COLO668 (cell line): ENCODE data around the gene LCN12.

Source experiments
- DNase-seq: peaks from one replicate; lab custom pipeline; 2025; ENCODE audit not compliant: unreplicated experiment; lab: John Stamatoyannopoulos, UW

Gene LCN12

DNA sequence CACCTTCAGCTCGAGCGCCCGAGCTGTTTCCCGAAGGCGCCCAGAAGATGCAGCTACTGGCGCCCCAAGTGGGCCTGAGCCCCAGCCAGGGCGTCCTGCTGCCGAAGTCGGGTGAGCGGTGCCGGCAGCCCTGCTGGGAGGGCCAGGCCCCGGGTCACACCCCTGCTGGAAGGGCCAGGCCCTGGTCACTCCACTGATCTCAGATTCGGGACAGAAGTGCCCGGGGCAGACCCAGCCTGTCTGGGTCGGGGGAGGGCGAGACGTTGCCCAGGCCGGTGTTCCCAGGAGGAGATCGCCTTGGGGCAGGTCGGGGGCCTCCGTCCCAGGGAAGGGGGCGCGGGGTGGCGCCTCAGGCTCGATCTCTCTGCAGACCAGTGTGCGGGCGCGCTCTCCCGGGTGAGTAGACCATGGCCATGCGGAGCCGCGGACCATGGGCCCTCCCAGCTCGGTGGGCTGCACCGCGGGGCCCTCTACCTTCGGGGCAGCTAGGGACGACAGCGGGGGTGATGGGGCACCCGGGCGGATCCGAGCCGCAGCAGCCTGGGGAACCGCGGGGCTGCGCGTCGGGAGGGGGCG lies 33.0 kb downstream of the LCN12 start:
- DNase-seq = no peak

DNA sequence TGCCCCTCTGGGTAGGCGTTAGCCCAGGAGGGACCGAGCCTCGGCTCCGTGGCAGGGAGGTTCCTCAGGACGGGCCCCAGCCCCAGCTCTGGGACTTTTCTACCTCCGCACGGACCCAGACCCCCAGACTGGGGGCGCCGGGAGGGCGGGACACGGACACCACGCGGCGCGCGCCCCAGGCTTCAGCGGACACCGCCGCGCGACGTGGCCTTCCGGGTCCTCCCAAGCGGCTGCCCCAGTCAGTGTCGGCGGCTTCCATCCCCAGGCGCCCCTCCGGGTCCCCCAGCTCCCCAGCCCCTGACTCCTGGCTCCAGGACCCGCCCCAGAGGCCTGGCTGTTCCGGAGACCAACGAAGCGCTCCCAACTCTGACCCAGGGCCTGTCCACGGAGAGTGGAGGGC lies 33.8 kb downstream of the LCN12 start:
- DNase-seq = no peak

DNA sequence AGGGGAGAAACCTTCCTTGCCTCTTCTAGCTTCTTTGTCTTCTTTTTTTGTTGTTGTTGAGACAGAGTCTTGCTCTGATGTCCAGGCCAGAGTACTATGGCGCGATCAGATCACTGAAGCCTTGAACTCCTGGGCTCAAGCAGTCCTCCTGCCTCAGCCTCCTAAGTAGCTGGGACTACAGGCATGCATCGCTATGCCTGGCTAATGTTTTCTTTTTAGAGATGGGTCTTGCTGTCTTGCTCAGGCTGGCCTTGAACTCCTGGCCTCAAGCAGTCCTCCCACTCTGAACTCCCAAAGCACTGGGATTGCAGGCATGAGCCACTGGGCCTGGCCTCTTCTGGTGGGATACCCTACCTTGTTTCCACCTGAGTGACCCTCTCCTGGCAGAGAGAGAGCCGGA lies 36.8 kb downstream of the LCN12 start:
- DNase-seq = no peak

DNA sequence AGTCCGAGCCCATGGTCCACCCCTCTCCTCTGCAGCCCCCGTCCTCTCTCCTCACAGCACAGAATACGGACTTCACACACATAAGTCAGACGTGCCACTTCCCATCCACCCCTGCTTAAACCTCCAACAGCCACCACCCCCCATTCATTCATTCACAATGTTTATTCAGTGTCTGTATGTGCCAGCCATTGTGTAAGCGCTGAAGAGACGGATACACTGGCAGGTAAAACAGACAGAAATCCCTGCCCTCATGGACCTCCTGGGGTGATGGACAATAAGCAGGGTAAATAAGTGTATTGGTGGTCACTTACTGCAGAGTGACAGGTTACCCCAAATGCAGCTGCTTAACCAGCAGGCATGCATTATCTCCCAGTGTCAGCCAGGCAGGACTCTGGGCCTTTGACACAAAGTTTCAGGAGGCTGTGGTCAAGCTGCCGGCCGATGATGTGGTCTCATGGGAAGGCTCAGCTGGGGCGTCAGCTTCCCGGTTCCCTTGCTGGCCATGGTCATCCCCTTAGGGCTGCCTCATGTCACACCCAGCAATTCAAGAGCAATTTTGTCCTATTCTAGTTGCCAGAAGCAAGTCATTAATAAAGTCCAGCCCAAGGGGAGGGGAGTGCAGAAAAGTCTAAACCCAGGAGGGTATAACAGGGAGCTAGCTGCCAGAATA lies 38.3 kb downstream of the LCN12 start:
- peak; percentile 81 for DNase-seq

DNA sequence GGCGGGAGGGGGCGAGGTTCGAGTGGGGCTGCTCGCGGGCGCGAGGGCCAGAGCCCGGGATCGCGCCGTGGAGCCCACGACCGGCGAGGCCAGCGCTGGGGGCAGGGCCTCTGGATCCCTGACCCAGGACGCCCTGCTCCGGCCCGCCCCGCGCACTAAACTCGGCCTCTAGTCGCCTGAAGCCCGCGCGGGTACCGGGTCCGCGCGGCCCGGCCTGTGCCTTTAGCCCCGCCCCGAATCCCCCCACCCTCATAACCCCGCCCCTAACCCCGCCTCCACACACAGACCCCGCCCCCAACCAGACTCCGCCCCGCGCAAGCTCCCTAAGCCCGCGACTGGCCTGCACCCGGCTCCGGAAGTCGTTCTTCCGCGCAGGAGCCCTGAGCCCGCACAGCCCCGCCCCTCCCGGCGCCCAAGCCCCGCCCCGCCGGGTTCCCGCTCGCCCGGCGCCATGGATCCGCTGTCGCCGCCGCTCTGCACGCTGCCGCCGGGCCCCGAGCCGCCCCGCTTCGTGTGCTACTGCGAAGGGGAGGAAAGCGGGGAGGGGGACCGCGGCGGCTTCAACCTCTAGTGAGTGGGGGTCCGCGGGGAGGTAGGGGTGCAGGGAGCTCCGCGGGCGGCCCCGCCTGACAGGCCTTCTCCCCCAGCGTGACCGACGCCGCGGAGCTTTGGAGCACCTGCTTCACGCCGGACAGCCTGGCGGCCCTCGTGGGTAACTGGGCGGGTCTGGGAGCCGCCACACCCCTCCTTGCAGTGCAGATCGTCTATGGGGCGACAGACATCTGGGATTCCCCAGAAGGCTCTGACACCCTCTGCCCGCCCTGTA lies 40.1 kb downstream of the LCN12 start, which contains the start of gene PAXX:
Gene PAXX (plus strand): TSS at position 430 of the 826 bp plus-strand sequence. CDS start 22 bp downstream, at position 452.
- peak; percentile 94 for DNase-seq

DNA sequence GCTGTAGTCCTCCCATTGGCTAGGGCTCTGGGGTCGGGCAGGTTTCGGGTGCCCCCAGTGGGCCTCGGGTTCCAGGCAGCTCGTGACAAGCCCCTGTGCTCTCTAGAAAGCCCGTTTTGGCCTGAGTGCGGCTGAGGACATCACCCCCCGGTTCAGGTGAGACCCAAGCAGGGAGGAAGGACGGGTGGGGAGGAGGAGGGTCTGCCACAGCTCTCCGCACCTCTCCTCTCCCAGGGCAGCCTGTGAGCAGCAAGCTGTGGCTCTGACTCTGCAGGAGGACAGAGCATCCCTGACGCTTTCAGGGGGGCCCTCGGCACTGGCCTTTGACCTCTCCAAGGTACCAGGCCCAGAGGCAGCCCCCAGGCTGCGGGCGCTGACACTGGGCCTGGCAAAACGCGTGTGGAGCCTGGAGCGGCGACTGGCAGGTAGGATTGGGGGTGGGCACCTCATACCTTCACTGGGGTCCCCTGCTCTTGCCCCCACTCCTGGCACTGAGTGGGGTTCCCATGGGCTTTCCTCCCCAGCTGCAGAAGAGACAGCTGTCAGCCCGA lies 40.8 kb downstream of the LCN12 start:
- no peak for DNase-seq

DNA sequence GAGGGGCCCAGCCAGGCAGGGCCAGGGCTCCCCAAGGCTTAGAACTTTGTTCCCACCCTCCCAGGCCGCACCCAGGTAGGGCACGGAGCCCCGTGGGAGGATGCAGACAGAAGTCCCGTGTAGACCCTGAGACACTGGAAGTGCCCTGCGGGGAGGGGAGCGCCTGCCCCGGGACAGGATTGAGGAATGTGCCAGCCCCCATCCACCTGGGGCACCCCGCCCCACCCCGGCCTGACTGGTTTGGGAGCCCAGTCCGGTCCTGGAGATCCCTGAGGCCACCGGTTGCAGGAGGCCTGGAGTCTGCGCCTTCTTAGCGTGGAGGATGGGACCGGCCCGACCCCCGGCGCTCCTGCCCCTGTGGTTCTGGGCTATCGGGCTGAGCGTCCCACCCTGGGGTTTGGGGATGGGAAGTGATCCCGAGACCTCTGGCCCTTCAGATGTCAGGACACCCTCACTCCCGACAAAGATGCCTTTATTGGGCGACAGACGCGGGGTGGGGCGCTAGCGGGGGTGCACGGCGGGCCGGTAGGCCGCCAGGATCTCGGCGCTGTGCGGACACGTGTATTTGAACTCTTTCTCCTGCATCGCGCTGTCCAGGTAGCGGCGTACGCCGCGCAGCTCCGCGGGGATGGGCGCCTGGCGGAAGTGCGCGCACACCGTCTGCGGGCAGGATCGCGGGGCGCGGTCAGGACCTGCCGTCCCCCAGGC lies 42.3 kb downstream of the LCN12 start:
- DNase-seq = no peak

DNA sequence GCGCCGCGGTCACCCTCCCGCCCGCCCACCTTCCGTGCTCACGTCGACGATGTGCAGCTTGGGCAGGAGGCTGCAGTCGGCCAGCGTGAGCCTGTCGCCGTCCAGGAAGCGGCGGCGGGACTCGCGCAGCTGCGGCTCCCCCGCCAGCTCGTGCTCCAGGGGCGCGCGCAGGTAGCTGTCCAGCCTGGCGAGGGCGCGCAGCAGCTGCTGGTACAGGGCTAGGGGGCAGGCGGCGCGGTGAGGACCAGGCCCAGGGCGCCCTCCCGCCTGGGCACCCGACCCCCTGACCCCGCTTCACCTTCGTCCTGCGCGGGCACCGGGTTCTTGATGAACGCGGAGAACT lies 42.8 kb downstream of the LCN12 start:
- DNase-seq = no peak

DNA sequence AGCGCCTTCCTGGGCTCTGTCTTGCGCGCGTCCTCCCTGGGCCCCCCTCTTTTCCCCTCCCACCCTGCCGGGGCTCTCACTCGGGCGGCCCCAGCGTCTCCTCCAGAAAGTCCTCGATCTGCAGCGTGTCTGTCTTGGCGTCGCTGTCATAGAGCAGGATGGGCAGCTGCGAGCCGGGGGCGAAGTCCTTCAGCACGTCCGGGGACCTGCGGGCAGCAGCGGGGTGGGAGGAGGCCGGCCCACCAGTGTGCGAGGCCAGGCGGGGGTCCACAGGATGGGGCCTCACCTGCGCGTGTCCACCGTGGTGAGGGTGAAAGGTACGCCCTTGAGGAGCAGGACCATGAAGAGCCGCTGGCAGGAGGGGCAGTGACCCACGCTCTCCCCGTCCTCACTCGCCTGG lies 43.3 kb downstream of the LCN12 start:
- no peak for DNase-seq

DNA sequence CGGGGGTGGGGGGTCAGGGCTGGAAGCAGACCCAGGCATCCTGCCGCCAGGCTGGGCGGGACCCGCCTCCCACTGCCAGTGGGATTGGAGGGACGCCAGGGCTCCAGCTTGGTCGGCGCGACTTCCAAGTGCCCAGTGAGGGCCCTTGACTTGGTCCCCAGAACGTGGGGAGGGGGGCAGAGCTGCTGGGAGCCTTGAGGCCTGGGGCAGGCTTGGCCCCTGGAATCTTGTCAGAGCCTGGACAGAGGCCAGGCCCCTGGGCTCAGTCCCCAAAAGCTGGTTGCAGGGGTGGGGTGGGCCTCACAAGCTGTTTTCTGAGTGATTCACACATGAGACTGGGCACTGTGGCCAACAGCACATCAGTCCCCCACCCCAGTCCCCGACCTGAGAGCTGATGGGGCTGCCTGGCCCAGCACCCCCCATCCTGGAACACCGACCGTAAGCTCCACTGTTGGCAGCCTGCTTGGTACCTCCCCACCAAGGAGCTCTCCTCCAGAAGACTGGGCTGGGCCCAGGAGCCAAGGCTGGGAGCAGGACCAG lies 43.8 kb downstream of the LCN12 start:
- DNase-seq = no peak

DNA sequence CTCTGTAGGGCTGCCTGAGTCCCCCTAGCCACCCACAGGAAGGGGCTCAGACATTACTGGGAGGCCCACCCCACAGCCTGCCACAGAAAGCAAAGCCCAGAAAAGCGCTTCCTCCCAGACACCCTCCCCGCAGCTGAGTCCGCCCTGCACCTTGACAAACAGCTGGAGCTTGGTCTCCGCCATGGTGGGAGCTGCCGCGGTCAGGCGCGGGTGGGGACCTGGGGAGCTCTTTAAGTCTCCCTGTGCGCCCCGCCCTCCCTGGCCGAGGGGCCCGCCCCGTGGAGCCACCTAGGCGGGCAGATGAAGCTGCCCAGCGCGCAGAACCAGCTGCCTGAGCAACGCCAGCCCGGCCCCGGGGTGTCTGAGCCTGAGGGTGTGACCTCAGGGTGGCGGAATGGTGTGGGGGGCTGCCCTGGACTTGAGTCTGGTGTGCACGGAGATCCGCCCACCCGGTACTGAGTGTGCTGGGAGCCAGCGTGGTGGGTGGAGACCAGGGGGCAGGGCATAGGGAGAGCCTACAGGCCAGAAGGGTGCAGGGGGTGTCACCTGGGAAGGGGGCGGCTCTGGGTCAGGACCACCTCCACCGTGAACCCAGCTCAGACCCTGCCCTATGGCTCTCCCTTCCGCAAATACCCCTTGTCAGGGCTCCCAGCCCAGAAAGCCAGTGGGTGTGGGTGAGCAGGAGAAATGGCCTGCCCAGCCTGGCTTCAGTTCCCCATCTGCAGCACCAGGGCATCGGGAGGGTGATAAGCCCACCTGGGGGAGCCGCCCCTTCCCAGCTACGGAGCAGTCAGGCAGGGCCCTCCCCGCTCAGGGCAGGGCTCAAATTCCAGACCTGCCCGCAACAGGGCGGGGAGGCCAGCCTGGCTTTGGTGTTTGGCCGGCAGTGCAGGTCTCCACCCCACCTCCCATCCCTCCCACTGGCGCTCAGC lies 44.6 kb downstream of the LCN12 start, which contains the start of gene CLIC3:
Gene CLIC3 (minus strand): TSS at position 208 of the 932 bp plus-strand sequence. CDS start 25 bp downstream, at position 183.
- DNase-seq = peak; percentile 60

DNA sequence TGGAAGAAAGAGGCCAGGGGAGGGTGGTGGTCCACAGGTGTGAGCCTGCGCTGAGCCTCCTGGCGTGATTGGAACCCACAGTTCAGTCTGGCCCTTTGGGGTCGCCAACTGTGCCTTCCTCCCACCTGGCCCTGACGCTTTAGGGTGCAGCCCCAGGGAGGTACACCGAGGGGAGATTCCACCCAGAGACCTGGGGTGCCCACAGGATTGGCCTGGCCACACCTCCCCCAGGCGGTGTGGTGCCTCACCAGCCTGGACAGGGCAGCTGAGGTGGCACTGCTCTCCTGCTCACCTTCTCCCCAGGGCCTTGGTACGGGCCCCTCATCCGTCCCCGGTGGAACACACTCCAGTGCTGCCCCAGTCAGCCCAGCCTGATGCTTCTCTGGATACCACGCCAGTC lies 45.3 kb downstream of the LCN12 start:
- DNase-seq = no peak

DNA sequence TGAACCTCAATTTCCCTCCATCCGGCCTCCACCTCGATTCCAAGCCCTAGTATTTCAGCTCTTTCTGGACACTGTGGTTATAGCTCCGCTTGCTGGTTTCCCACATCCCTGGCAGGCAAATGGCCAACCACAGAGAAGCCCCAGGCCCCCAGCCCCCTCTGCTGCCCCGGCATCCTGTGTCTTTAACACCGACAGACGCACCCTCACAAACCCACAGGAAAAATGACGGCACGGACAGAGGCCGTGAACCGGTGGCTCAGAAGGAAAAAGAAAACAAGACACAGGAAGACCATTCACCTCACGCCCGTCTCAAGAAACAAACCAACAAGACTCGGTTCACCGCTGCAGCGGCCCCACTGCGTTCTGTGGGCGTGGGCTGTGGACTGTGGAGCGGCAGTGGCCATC lies 45.8 kb downstream of the LCN12 start:
- peak; percentile 15 for DNase-seq

DNA sequence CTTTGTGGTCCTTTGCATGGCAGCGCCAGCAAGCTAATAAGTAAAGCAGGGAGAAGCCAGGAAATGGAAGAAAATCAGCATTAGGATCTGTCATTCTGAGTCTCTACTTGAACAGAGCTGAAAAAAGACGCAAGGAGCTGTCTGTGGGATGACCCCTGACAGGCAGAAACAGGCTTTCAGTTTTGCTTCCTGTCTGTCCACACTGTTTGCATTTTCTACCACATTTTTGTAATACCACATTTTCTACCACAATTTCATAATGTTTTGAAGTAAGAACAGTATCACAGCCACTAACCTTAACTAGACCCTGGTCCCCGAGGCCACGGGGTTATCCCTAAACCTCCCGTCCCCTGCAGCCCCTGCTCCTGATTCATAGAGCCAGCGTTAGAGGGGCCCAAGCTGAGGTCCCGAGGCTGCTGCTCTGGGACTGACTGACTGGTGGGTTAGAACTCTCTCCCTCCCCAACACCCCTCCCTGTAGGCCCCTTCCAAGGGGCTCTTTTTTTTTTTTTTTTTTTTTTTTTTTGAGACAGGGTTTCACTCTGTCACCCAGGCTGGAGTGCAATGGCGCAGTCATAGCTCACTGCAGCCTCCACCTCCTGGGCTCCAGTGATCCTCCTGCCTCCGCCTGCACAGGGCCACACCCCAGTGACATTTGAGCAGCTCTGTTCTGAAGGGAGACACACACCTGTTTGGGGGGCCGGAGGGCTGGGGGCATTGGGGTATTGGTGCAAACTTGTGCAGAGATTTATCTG lies 48.3 kb downstream of the LCN12 start:
- DNase-seq = no peak

DNA sequence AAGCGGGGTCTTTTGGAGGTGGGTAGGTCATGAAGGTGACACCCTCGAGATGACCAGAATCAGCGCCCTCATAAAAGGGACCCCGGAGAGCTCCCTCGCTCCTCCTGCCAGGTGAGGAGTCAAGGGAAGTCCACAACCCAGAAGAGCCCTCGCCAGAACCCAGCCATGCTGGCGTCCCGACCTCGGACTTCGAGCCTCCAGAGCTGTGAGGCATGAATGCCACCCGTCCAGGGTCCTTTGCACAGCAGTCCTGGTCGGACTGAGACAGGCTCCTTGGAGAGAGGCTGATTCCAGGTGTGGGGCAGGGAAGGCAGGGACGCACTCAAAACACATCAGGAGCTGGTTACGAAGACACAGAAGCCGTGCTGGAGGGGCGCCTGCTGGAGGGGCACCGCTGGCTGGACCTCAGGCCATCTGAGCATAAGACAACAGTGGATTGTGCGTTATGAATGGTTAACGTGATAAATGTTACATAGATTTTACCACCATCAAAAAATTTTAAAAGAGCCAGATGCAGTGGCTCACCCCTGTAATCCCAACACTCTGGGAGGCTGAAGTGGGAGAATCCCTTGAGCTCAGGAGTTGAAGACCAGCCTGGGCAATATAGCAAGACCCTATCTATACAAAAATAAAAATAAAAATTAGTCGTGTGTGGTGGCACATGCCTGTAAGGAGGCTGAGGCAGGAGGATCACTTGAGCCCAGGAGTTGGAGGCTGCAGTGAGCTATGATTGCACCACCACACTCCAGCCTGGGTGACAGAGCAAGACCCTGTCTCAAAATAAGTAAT lies 50.0 kb downstream of the LCN12 start:
- DNase-seq = no peak

DNA sequence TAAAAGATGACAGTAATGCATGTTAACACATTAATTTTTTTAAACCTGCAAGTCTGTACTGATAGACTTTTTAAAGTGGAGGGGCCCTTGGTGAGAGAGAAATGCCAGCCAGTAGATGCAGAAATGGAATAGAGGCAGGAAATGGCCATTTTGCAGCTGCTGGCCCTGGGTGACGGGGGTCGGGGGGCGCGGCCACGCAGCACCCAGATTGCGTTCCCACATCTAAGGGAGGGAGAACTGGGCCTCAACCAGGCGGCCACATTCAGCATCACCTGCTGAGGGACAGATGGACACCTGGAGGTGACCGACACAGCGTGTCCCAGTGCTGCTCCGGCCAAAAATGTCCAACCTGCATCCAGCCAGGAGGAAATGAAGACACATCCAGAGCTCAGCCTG lies 50.6 kb downstream of the LCN12 start:
- DNase-seq = no peak

DNA sequence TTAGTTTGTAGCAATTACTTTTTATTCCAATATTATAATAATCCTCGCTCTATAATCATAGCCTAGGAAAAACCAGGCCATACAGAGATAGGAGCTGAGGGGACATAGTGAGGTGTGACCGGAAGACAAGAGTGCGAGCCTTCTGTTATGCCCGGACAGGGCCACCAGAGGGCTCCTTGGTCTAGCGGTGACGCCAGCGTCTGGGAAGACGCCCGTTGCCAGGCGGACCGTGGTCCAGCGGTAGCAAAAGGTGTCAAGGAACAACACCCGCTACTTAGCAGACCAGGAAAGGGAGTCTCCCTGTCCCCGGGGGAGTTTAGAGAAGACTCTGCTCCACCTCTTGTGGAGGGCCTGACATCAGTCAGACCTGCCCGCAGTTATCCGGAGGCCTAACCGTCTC lies 52.2 kb downstream of the LCN12 start:
- DNase-seq = peak; percentile 21
